Left ventricle myocardium superior (tissue), 1 donor: ENCODE data around the gene RBM47. TPM values are rescaled to one million over a fixed set of nuclear protein-coding genes. Genes with fewer than 3 reads are reported as not detected.
A peak's percentile ranks its signal among the peaks of the same experiment; 100 is the strongest.
"Not testable (repeated sequence)": the region's sequence is repeated elsewhere in the genome, so short reads cannot be mapped to it uniquely, and the experiment has no call there.

ENCODE experiments used
- ATAC-seq: fragments of 200-7000 bp; cut with Tn5 transposase; one replicate; pipeline ENCODE4 v1.9.1; 2020; ENCODE audit warnings: mild to moderate bottlenecking, moderate library complexity
- DNase-seq: peaks from one replicate; pipeline ENCODE4 v3.0.0-alpha.2; 2020
- intact Hi-C: fragments of 100-400 bp; cut with micrococcal nuclease; formaldehyde crosslinking; loops from one replicate; pipeline ENCODE4 v1.11.0; 2022
- total RNA-seq: library from RNA; stranded (reverse); fragmentation: NEBNext Ultra II Directional; extraction: Animal tissue kit (Norgen Biotek cat#: 25700); gene quantifications from one replicate; pipeline ENCODE4 v1.2.1, GENCODE V29; 2021
- donor health status: DM: no; HTN: yes; CAD: no; lungs with severe emphysema.

RBM47 gene
- total RNA-seq, 1 donor from 2014 or later, result 2.9 TPM

- ATAC-seq, result no peak
- no peak for DNase-seq
- intact Hi-C loops, result no loop called here
Measured at GRCh38 chr4:40572692-40573310, 56.9 kb downstream of the RBM47 start.

GRCh38 chr4:40571208-40571607 is 58.5 kb downstream of the RBM47 start:
- DNase-seq, result no peak
- intact Hi-C loops, result no loop called here
- ATAC-seq, result no peak

GRCh38 chr4:40570348-40571077 is 59.2 kb downstream of the RBM47 start:
- intact Hi-C loops, result no loop called here
- ATAC-seq (no peak), DNase-seq (no peak)

- intact Hi-C loops, result no loop called here
- DNase-seq (no peak), ATAC-seq (no peak)
Measured at GRCh38 chr4:40564815-40565483, 64.7 kb downstream of the RBM47 start.

GRCh38 chr4:40564004-40564403 is 65.7 kb downstream of the RBM47 start:
- DNase-seq (no peak), ATAC-seq (peak; percentile 65)
- intact Hi-C loops, result no loop called here

- intact Hi-C loops, result no loop called here
- no peak for DNase-seq
- ATAC-seq, result peak; percentile 47
Measured at GRCh38 chr4:40563401-40563800, 66.3 kb downstream of the RBM47 start.

GRCh38 chr4:40562681-40563080 is 67.0 kb downstream of the RBM47 start:
- ATAC-seq (no peak), DNase-seq (no peak)
- intact Hi-C loops, result no loop called here

- DNase-seq, result no peak
- intact Hi-C loops, result no loop called here
- ATAC-seq, result no peak
Measured at GRCh38 chr4:40562208-40562607, 67.5 kb downstream of the RBM47 start.

GRCh38 chr4:40561543-40562177 is 68.0 kb downstream of the RBM47 start:
- ATAC-seq, intact Hi-C loops, DNase-seq: not testable (repeated sequence)

GRCh38 chr4:40559585-40560465 is 69.8 kb downstream of the RBM47 start:
- intact Hi-C loops, result no loop called here
- DNase-seq (no peak), ATAC-seq (peak; percentile 74)

GRCh38 chr4:40557736-40558135 is 71.9 kb downstream of the RBM47 start:
- no peak for ATAC-seq
- no peak for DNase-seq
- intact Hi-C loops, result no loop called here

- no peak for ATAC-seq
- DNase-seq, result no peak
- intact Hi-C loops, result no loop called here
Measured at GRCh38 chr4:40555176-40555900, 74.3 kb downstream of the RBM47 start.

- intact Hi-C loops, DNase-seq: not testable (repeated sequence)
- ATAC-seq, result peak; percentile 42
Measured at GRCh38 chr4:40554641-40555040, 75.0 kb downstream of the RBM47 start.

- DNase-seq (no peak), ATAC-seq (peak; percentile 81)
- intact Hi-C loops, result no loop called here
Measured at GRCh38 chr4:40553995-40554394, 75.7 kb downstream of the RBM47 start.

GRCh38 chr4:40552536-40552935 is 77.1 kb downstream of the RBM47 start:
- intact Hi-C loops, result no loop called here
- no peak for ATAC-seq
- no peak for DNase-seq

- ATAC-seq, intact Hi-C loops, DNase-seq: not testable (repeated sequence)
Measured at GRCh38 chr4:40551568-40552136, 78.0 kb downstream of the RBM47 start.

- intact Hi-C loops, result no loop called here
- ATAC-seq, result peak; percentile 51
Measured at GRCh38 chr4:40550948-40551462, 78.7 kb downstream of the RBM47 start.

GRCh38 chr4:40550196-40550595 is 79.5 kb downstream of the RBM47 start:
- intact Hi-C loops, result no loop called here
- ATAC-seq, result no peak

More at GRCh38 chr4:40550948-40551462, 78.7 kb downstream of the RBM47 start:
- no peak for DNase-seq

More at GRCh38 chr4:40550196-40550595, 79.5 kb downstream of the RBM47 start:
- DNase-seq, result no peak
